Effector memory CD8-positive, alpha-beta T cell (primary cell): ENCODE measurements around the gene PLXDC2.

Source experiments
- ATAC-seq: fragments of 150-1000 bp; cut with Tn5 transposase; replicated peaks from 2 replicates; pipeline ENCODE4 v1.10.0; 2021; ENCODE audit warnings: mild to moderate bottlenecking, moderate library complexity
- DNase-seq, 3 experiments: peaks; one replicate each; pipeline ENCODE4 v3.0.0; 2021
- H3K27ac Mint-ChIP-seq, 2 donors: one replicate each; pipeline ENCODE4 v1.8.0; 2022; ENCODE audit warnings: mild to moderate bottlenecking in 2 of 2, mixed read lengths in 2 of 2, moderate library complexity in 2 of 2
- H3K27me3 Mint-ChIP-seq, 2 donors: one replicate each; pipeline ENCODE4 v1.8.0; 2022; ENCODE audit warnings: mixed read lengths in 2 of 2
- H3K36me3 Mint-ChIP-seq: one replicate; pipeline ENCODE4 v1.8.0; 2022; ENCODE audit warnings: mild to moderate bottlenecking, moderate library complexity, mixed read lengths; ENCODE audit not compliant: insufficient read depth
- H3K4me1 Mint-ChIP-seq, 2 donors: one replicate each; pipeline ENCODE4 v1.8.0; 2022; ENCODE audit warnings: low read depth in 2 of 2, mixed read lengths in 2 of 2
- H3K4me3 Mint-ChIP-seq, 2 donors: one replicate each; pipeline ENCODE4 v1.8.0; 2022; ENCODE audit warnings: mild to moderate bottlenecking in 2 of 2, mixed read lengths in 2 of 2, moderate library complexity in 2 of 2
- H3K9me3 Mint-ChIP-seq, 2 donors: one replicate each; pipeline ENCODE4 v1.8.0; 2022; ENCODE audit warnings: mixed read lengths in 2 of 2

Gene PLXDC2

GRCh38 chr10:19824381-19825342 lies 8.4 kb downstream of the PLXDC2 start:
- Mint-ChIP-seq H3K4me3 (no peak overlapping the region), H3K27ac (no peak overlapping the region), H3K4me1 (no peaks in the 10 kb centered on the region), H3K27me3 (no peaks in the 10 kb centered on the region), H3K36me3 (no peaks in the 10 kb centered on the region), H3K9me3 (peaks cover 6 to 9% of the 10 kb centered on the region in 2 donors)
- ATAC-seq (no peak), DNase-seq (no peak)

DNA sequence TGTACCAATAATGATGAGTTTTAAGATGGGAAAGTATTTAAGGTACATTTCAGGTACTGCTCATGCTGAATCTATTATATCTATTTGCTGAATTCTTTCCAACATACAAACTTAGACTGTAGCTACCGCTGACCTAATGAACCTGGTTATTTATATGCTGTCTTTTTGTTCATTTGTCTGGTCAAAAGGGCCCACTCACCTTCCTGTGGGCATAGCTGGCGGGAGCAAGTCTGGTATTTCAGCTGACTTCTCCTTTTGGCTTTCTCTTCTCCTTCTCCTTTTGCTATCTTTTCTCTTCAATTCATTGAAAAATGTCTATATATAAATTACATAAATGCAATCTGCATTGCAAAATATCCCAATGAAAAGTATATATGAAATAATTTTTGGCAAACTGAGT lies 9.5 kb downstream of the PLXDC2 start:
- H3K27me3 Mint-ChIP-seq = no peaks in the 10 kb centered on the region
- H3K4me3 Mint-ChIP-seq = no peak overlapping the region
- no peak for DNase-seq
- no peak for ATAC-seq
- H3K9me3 Mint-ChIP-seq = peaks cover 6 to 9% of the 10 kb centered on the region in 2 donors
- H3K4me1 Mint-ChIP-seq = no peaks in the 10 kb centered on the region
- no peak overlapping the region for H3K27ac Mint-ChIP-seq
- no peaks in the 10 kb centered on the region for H3K36me3 Mint-ChIP-seq

GRCh38 chr10:19826712-19827111 lies 10.5 kb downstream of the PLXDC2 start:
- no peaks in the 10 kb centered on the region for H3K4me1 Mint-ChIP-seq
- no peaks in the 10 kb centered on the region for H3K36me3 Mint-ChIP-seq
- DNase-seq (no peak), ATAC-seq (no peak)
- H3K9me3 Mint-ChIP-seq = peaks cover 6 to 14% of the 10 kb centered on the region in 2 donors
- H3K27me3 Mint-ChIP-seq = no peaks in the 10 kb centered on the region
- no peak overlapping the region for H3K27ac Mint-ChIP-seq
- no peak overlapping the region for H3K4me3 Mint-ChIP-seq

- no peaks in the 10 kb centered on the region for H3K27me3 Mint-ChIP-seq
- H3K36me3 Mint-ChIP-seq = no peaks in the 10 kb centered on the region
- H3K4me3 Mint-ChIP-seq = no peak overlapping the region
- H3K27ac Mint-ChIP-seq = no peak overlapping the region
- DNase-seq (no peak), ATAC-seq (no peak)
- H3K4me1 Mint-ChIP-seq = no peaks in the 10 kb centered on the region
- peaks cover 9 to 15% of the 10 kb centered on the region in 2 donors for H3K9me3 Mint-ChIP-seq
These were observed 12.2 kb downstream of the PLXDC2 start for GRCh38 chr10:19828278-19829049.

DNA sequence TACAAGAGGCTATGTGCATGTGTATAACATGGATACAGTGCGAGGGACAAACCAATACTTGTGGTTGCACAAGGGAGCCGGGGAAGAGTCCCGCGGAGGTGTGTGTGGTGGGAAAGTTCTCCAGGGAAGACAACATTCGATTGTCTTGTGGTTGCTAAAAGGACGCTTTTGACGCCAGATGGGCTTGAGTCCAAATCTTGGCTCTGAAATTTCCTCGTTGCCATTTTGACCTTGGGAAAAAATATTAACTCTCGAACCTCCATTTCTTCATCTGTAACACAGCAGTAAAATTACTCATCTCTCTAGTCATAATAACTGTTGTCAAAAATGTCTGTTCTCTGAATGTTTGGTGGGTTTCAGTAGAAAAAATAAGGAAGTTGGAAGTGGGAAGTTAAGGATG lies 16.5 kb downstream of the PLXDC2 start:
- no peak overlapping the region for H3K4me3 Mint-ChIP-seq
- H3K4me1 Mint-ChIP-seq = no peaks in the 10 kb centered on the region
- ATAC-seq (no peak), DNase-seq (no peak)
- H3K9me3 Mint-ChIP-seq = peaks cover 23 to 32% of the 10 kb centered on the region in 2 donors
- H3K27me3 Mint-ChIP-seq = no peaks in the 10 kb centered on the region
- no peak overlapping the region for H3K27ac Mint-ChIP-seq
- H3K36me3 Mint-ChIP-seq = no peaks in the 10 kb centered on the region

DNA sequence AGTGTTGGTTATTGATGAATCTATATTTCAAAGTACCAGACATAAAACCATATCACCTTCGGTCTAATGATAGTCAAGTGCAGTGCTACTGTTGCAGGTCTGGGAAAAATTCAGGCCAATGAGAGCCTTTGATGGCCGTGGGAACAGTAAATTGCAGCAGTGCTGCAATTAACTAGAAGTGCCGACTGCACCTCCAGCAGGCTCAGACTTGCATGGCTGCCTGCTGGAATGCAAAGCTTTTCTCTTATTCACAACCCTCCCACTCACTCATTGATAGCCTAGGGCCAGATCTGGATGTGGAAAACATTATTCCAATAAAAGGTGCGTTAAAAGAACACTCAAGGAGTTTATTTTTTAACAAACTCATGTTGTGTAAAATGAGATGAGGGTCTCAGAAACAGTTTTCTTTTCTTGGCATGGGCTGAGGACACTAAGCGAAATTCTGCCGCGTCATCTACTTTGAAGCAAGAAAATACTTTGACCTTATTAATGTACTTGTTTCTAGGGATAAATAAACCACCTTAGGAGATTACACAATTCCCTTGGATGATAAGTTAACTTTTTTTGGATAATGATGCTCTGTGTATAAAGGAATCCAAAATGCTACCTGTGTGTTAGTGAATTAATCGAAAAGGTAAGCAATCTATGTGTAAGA lies 17.1 kb downstream of the PLXDC2 start:
- no peaks in the 10 kb centered on the region for H3K36me3 Mint-ChIP-seq
- peaks cover 23 to 32% of the 10 kb centered on the region in 2 donors for H3K9me3 Mint-ChIP-seq
- ATAC-seq (no peak), DNase-seq (no peak)
- H3K4me3 Mint-ChIP-seq = no peak overlapping the region
- no peaks in the 10 kb centered on the region for H3K27me3 Mint-ChIP-seq
- no peak overlapping the region for H3K27ac Mint-ChIP-seq
- H3K4me1 Mint-ChIP-seq = no peaks in the 10 kb centered on the region

- Mint-ChIP-seq H3K27ac (no peak overlapping the region), H3K4me3 (no peak overlapping the region), H3K4me1 (no peaks in the 10 kb centered on the region), H3K9me3 (peaks cover 20 to 23% of the 10 kb centered on the region in 2 donors), H3K27me3 (no peaks in the 10 kb centered on the region), H3K36me3 (no peaks in the 10 kb centered on the region)
- ATAC-seq (no peak), DNase-seq (no peak)
These were observed 19.7 kb downstream of the PLXDC2 start for GRCh38 chr10:19835952-19836351.

- Mint-ChIP-seq H3K4me3 (no peak overlapping the region), H3K9me3 (peaks cover 12 to 24% of the 10 kb centered on the region in 2 donors), H3K27me3 (no peaks in the 10 kb centered on the region), H3K4me1 (no peaks in the 10 kb centered on the region), H3K27ac (no peak overlapping the region), H3K36me3 (no peaks in the 10 kb centered on the region)
- DNase-seq = no peak
- ATAC-seq = no peak
These were observed 22.9 kb downstream of the PLXDC2 start for GRCh38 chr10:19839090-19839489.

GRCh38 chr10:19839552-19839951 lies 23.3 kb downstream of the PLXDC2 start:
- DNase-seq = no peak
- no peak overlapping the region for H3K4me3 Mint-ChIP-seq
- no peaks in the 10 kb centered on the region for H3K27me3 Mint-ChIP-seq
- ATAC-seq = no peak
- no peaks in the 10 kb centered on the region for H3K4me1 Mint-ChIP-seq
- no peak overlapping the region for H3K27ac Mint-ChIP-seq
- H3K36me3 Mint-ChIP-seq = no peaks in the 10 kb centered on the region
- peaks cover 11 to 21% of the 10 kb centered on the region in 2 donors for H3K9me3 Mint-ChIP-seq

- H3K4me1 Mint-ChIP-seq = no peaks in the 10 kb centered on the region
- ATAC-seq = no peak
These were observed 24.5 kb downstream of the PLXDC2 start for GRCh38 chr10:19840776-19841175.

DNA sequence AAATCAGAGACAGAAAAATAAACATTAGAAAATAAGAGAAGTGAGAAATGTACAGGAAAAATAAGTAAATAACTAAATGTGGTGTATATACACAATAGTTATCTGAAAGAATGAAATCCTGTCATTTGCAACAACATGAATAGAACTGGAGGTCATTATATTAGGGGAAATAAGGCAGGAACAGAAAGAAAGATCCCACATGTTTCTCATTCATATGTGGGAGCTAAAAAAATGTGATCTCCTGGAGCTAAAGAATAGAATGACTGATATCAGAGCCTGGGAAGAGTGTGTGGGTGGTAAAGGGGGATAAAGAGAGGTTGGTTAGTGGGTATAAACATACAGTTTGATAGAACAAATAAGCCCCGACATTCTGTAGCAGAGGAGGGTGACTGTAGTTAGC lies 27.3 kb downstream of the PLXDC2 start:
- Mint-ChIP-seq H3K36me3 (no peaks in the 10 kb centered on the region), H3K9me3 (peaks cover 3 to 17% of the 10 kb centered on the region in 2 donors), H3K27me3 (no peaks in the 10 kb centered on the region), H3K4me3 (no peak overlapping the region), H3K27ac (no peak overlapping the region), H3K4me1 (no peaks in the 10 kb centered on the region)
- no peak for DNase-seq
- ATAC-seq = no peak

More at GRCh38 chr10:19840776-19841175, 24.5 kb downstream of the PLXDC2 start:
- H3K4me3 Mint-ChIP-seq = no peak overlapping the region
- no peaks in the 10 kb centered on the region for H3K36me3 Mint-ChIP-seq
- no peaks in the 10 kb centered on the region for H3K27me3 Mint-ChIP-seq
- H3K9me3 Mint-ChIP-seq = peaks cover 4 to 9% of the 10 kb centered on the region in 2 donors
- no peak for DNase-seq
- H3K27ac Mint-ChIP-seq = no peak overlapping the region

- H3K36me3 Mint-ChIP-seq = no peaks in the 10 kb centered on the region
- no peaks in the 10 kb centered on the region for H3K4me1 Mint-ChIP-seq
- no peak for DNase-seq
- no peak for ATAC-seq
- H3K4me3 Mint-ChIP-seq = no peak overlapping the region
- peaks cover 3 to 17% of the 10 kb centered on the region in 2 donors for H3K9me3 Mint-ChIP-seq
- H3K27ac Mint-ChIP-seq = no peak overlapping the region
- H3K27me3 Mint-ChIP-seq = no peaks in the 10 kb centered on the region
These were observed 29.5 kb downstream of the PLXDC2 start for GRCh38 chr10:19845503-19846368.

- no peaks in the 10 kb centered on the region for H3K36me3 Mint-ChIP-seq
- no peaks in the 10 kb centered on the region for H3K27me3 Mint-ChIP-seq
- DNase-seq (no peak), ATAC-seq (no peak)
- peaks cover 1 to 17% of the 10 kb centered on the region in 2 donors for H3K9me3 Mint-ChIP-seq
- H3K4me3 Mint-ChIP-seq = no peak overlapping the region
- H3K27ac Mint-ChIP-seq = no peak overlapping the region
- no peaks in the 10 kb centered on the region for H3K4me1 Mint-ChIP-seq
These were observed 31.1 kb downstream of the PLXDC2 start for GRCh38 chr10:19847321-19847720.
